Fibroblast of lung (primary cell): ENCODE results near the gene MTMR3.

ENCODE experiments used
- CTCF ChIP-seq, 2 donors: IDR thresholded peaks in 1 of 2; conservative IDR thresholded peaks in 1 of 2; 1 replicate in 1 of 2; 2 replicates in 1 of 2; pipeline ENCODE4 v1.5.1; 2011 to 2012; ENCODE audit warnings: low read length in 2 of 2, control low read depth in 1 of 2, inconsistent platforms in 1 of 2, low read depth in 1 of 2, mild to moderate bottlenecking in 1 of 2
- EZH2 ChIP-seq: IDR thresholded peaks from 2 replicates; pipeline ENCODE4 v1.5.1; 2012; ENCODE audit warnings: low read length, control low read depth, mild to moderate bottlenecking; ENCODE audit errors: missing control alignments

GRCh38 chr22:30024231-30024630 lies 141.3 kb downstream of the MTMR3 start:
- TF ChIP-seq CTCF (conservative IDR thresholded peaks at IDR 0.05 in 1 of 2, IDR thresholded peaks at IDR 0.05 in 1 of 2; ENCODE audit: low read depth in 1 of 2, low read length in 2 of 2) (no peak), EZH2 (no peak)
